ENCODE results near the gene ATP6V0B.

ATP6V0B gene

DNA sequence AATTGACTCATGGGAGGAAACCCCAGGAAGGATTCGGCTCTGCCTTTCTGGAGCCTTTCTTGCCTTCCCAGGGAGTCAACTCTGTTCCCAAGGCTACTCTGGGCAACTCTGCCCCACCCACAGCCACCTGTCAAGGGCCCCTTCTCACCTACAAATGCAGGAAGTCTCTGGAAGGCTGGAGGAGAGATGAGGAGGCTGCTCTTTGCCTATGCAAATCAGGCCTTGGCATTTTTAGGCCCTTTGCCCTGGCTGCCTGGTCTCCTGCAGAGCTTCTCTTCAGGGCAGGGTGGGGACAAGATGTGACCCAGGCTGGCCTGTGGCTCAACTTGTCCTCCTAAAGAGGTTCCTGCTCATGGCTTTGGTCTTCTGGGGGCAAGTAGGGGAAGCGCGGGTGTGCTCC, 51.1 kb downstream of the ATP6V0B start:
- DNase-seq (ENCODE audit: low read depth in 1 of 2, low spot score in 1 of 2) = no peak

DNA sequence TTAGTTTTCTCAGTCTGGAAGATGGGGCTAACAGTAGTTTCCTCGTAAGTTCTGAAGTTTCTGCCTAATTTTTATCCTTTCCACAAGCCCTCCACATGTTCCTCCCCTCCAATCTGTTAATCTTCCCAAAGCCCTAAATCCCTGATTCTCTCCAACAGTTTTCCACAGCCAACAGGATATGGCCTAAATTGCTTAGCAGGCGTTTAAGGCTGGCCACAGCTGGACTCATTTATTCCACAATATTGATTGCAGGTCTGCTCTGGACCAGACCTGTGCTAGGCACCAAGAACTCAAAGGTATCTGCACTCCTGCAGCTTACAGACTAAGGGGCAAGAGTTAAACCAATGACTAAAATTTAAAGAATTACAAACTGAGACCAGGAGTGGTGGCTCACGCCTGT, 52.6 kb downstream of the ATP6V0B start:
- DNase-seq (ENCODE audit: low read depth in 1 of 2, low spot score in 1 of 2) = no peak

Measured in stimulated activated CD4-positive, alpha-beta T cell treated with anti-CD3 and anti-CD28 coated beads, Interleukin-15, amount 100 ng/mL, for 1 hour (primary cell).